ENCODE results near the gene FBXO31.

The FBXO31 gene

GRCh38 chr16:87304951-87305350, 78.6 kb downstream of the FBXO31 start:
- peaks cover 30% of the 10 kb centered on the region for H3K4me1 ChIP-seq
- H3K4me2 ChIP-seq = peak overlapping the region; percentile 69
- H3K9me3 ChIP-seq = peaks cover 11% of the 10 kb centered on the region
- H3K4me3 ChIP-seq = no peak overlapping the region
- H3K27me3 ChIP-seq = no peaks in the 10 kb centered on the region
- no peak overlapping the region for H3K9ac ChIP-seq
- 0 out of 2 replicates have a peak, but pooled peaks cover 8% of the 10 kb centered on the region for H3K36me3 ChIP-seq
- H3K27ac ChIP-seq = no peak overlapping the region
- TF ChIP-seq Cebpa-rat (IDR thresholded peaks at IDR 0.05) = no peak
- no peaks in the 10 kb centered on the region for H4K20me1 ChIP-seq

DNA sequence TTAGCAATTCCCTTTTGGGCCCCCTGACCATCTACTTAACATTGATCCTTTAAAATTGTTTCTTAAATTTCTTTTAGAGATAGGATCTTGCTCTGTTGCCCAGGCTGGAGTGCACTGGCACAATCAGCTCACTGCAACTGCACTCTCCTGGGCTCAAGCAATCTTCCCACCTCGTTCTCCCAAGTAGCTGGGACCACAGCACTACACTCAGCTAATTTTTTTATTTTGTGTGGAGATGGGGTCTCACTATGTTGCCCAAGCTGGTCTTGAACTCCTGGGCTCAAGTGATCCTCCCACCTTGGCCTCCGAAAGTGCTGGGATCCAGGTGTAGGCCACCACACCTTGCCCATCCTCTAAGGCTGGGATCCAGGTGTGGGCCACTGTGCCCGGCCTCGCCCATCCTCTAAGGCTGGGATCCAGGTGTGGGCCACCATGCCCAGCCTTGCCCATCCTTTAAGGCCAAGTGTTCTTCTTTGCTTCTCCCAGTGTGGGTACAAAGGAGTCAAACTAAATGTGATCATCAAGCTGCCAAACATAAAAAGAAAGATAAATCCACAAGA, 79.5 kb downstream of the FBXO31 start:
- Histone ChIP-seq H3K9ac (no peak overlapping the region), H3K27ac (peak overlapping the region; percentile 60), H3K9me3 (peaks cover 11% of the 10 kb centered on the region), H3K4me2 (peak overlapping the region; percentile 69), H3K27me3 (no peaks in the 10 kb centered on the region), H3K4me3 (no peak overlapping the region), H4K20me1 (no peaks in the 10 kb centered on the region), H3K36me3 (0 out of 2 replicates have a peak, but pooled peaks cover 8% of the 10 kb centered on the region), H3K4me1 (peaks cover 34% of the 10 kb centered on the region)
- TF ChIP-seq Cebpa-rat (IDR thresholded peaks at IDR 0.05) = no peak

DNA sequence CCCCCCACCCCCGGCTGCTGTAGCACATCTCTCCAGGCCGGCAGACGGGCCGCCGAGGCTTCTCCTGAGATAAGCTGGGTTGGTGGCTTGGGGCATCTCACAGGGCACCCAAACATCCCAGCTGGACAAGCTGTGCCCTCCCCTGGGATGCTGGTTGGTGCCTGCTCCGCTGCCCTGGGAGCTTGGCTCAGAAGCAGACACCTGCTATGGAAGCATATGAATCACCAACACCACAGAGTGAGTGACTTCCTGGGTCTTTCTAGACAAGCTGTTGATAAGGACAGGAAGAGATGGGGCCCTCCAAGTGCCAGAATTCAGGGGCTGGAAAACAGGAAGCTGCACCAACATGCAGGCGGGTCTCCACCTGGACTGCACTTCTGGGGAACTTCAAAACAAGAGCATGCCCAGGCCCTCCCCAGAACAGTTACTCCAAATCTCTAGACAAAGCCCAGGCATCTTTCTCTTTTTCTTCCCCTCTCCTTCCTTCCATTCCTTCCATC, 80.1 kb downstream of the FBXO31 start:
- 0 out of 2 replicates have a peak, but pooled peaks cover 6% of the 10 kb centered on the region for H3K36me3 ChIP-seq
- peak overlapping the region; percentile 16; the same call in 1 of the 2 replicates for H3K9ac ChIP-seq
- H3K4me2 ChIP-seq = peak overlapping the region; percentile 69
- H3K27me3 ChIP-seq = no peaks in the 10 kb centered on the region
- H3K4me3 ChIP-seq = no peak overlapping the region
- peaks cover 34% of the 10 kb centered on the region for H3K4me1 ChIP-seq
- no peak for TF ChIP-seq Cebpa-rat (IDR thresholded peaks at IDR 0.05)
- H3K9me3 ChIP-seq = peaks cover 8% of the 10 kb centered on the region
- no peaks in the 10 kb centered on the region for H4K20me1 ChIP-seq
- H3K27ac ChIP-seq = peak overlapping the region; percentile 60

DNA sequence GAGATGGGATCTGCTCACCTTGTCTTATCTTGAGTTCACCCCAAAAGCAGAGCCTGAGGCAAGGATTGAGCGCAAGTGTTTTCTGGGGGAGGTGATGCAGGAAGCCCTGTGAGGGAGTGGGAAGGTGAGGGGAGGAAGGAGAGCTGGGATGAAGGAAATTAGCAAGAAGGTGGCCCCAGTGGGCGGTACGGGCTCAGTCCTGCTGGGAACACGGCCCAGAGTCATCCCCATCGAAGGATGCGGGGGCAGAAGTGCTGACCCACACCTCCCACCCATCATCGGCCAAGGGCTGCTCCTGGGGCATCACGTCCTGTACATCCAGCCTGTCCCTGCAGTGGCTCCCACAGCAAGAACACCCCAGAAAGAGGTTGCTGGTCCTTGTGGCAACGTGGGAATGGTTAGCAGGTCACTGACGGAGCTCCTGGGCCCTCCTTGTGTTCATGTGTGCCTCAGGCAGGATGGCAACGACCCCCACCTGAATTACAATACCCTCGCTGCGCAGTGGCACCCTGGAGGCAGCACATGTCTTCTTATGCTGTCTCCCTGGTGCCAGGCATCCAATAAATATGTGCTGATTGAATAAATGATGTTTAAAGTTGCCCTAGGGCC, 84.6 kb downstream of the FBXO31 start:
- H3K27me3 ChIP-seq = no peaks in the 10 kb centered on the region
- no peak overlapping the region for H3K4me2 ChIP-seq
- H3K9ac ChIP-seq = no peak overlapping the region
- no peaks in the 10 kb centered on the region for H4K20me1 ChIP-seq
- no peaks in the 10 kb centered on the region for H3K36me3 ChIP-seq
- no peak overlapping the region for H3K4me3 ChIP-seq
- H3K4me1 ChIP-seq = peaks cover 48% of the 10 kb centered on the region
- no peaks in the 10 kb centered on the region for H3K9me3 ChIP-seq
- TF ChIP-seq Cebpa-rat (IDR thresholded peaks at IDR 0.05) = no peak
- H3K27ac ChIP-seq = no peak overlapping the region

GRCh38 chr16:87297918-87298631, 85.5 kb downstream of the FBXO31 start:
- H3K27me3 ChIP-seq = no peaks in the 10 kb centered on the region
- peak overlapping the region; percentile 23; the same call in 1 of the 2 replicates for H3K27ac ChIP-seq
- no peak overlapping the region for H3K9ac ChIP-seq
- peak overlapping the region; percentile 50; the same call in 1 of the 2 replicates for H3K4me2 ChIP-seq
- H3K4me3 ChIP-seq = no peak overlapping the region
- no peaks in the 10 kb centered on the region for H4K20me1 ChIP-seq
- peaks cover 44% of the 10 kb centered on the region for H3K4me1 ChIP-seq
- no peaks in the 10 kb centered on the region for H3K9me3 ChIP-seq
- H3K36me3 ChIP-seq = no peaks in the 10 kb centered on the region
- TF ChIP-seq Cebpa-rat (IDR thresholded peaks at IDR 0.05) = no peak

- no peaks in the 10 kb centered on the region for H4K20me1 ChIP-seq
Measured at GRCh38 chr16:87297407-87297806, 86.2 kb downstream of the FBXO31 start.

DNA sequence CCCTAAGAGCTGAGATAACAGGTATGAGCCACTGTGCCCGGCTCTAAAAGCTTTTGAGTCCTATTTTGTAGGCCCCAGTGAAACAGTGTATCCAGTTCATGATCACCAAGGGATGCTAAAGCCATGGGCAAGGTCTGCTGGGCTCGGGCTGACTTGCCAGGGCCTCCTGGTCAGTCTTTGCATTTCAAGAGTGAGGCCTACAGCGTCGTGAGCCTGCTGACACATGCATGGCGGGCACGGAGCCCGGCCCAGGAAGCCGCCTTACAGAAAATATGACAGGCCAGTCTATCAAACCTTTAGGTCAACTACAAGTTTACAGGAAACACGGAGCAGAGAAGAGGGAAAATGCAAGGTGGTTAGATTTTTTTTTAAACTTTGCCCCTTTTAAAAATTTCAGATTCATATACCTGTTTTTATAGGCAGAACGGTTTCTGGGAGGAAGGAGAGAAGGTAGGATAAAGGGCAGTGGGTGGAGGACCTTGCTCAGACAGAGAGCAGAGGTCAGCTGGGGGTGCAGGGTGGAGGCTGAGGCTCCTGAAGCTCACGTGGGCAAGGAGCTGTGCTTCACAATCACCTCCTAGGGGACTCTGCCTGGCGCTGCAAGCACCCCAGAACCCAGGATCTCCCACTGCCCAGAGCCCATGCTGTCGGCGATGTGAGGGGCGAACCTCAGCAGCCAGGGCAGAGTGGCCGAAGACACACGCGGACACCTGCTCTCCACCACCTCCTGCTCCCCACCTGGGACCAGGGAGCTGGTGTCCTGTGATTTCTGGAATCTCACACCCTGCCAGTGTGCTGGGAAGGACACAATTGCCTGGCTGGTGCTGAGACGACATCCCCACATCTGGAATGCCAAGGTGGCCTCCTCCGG, 87.7 kb downstream of the FBXO31 start:
- Histone ChIP-seq H3K27me3 (no peaks in the 10 kb centered on the region), H4K20me1 (no peaks in the 10 kb centered on the region), H3K4me1 (peaks cover 45% of the 10 kb centered on the region), H3K36me3 (peaks cover 11% of the 10 kb centered on the region; the same call in 1 of the 2 replicates), H3K4me2 (peak overlapping the region; percentile 50), H3K27ac (peak overlapping the region; percentile 55), H3K4me3 (no peak overlapping the region), H3K9ac (no peak overlapping the region), H3K9me3 (peaks cover 14% of the 10 kb centered on the region)
- TF ChIP-seq Cebpa-rat (IDR thresholded peaks at IDR 0.05) = no peak

More at GRCh38 chr16:87297407-87297806, 86.2 kb downstream of the FBXO31 start:
- no peak overlapping the region for H3K9ac ChIP-seq
- no peak overlapping the region for H3K4me3 ChIP-seq
- peak overlapping the region; percentile 50; the same call in 1 of the 2 replicates for H3K4me2 ChIP-seq
- peak overlapping the region; percentile 23; the same call in 1 of the 2 replicates for H3K27ac ChIP-seq
- TF ChIP-seq Cebpa-rat (IDR thresholded peaks at IDR 0.05) = no peak
- H3K9me3 ChIP-seq = peaks cover 1% of the 10 kb centered on the region
- 0 out of 2 replicates have a peak, but pooled peaks cover under 1% of the 10 kb centered on the region for H3K36me3 ChIP-seq
- no peaks in the 10 kb centered on the region for H3K27me3 ChIP-seq
- peaks cover 45% of the 10 kb centered on the region for H3K4me1 ChIP-seq

- Histone ChIP-seq H3K4me2 (no peak overlapping the region), H3K4me3 (no peak overlapping the region), H4K20me1 (no peaks in the 10 kb centered on the region), H3K36me3 (peaks cover 11% of the 10 kb centered on the region; the same call in 1 of the 2 replicates), H3K9ac (no peak overlapping the region), H3K27ac (no peak overlapping the region), H3K4me1 (peaks cover 43% of the 10 kb centered on the region), H3K9me3 (peaks cover 14% of the 10 kb centered on the region), H3K27me3 (no peaks in the 10 kb centered on the region)
- TF ChIP-seq Cebpa-rat (IDR thresholded peaks at IDR 0.05) = no peak
Measured at GRCh38 chr16:87295259-87295658, 88.3 kb downstream of the FBXO31 start.

DNA sequence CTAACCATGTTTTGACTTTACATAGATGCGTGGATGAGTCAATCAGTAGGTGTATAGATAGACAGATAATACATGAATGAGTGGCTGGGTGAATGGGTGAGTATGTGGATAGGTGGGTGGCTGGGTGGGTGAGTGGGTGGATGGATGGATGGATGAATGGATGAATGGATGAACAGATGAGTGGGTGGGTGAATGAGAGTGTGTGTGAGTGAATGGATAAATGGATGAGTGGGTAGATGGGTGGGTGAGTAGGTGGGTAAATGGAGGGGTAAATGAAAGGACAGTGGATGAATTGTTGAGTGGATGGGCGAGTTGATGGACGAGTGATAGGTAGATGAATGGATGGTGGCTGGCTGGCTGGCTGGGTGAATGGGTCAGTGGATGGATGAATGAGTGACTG, 89.6 kb downstream of the FBXO31 start:
- no peak overlapping the region for H3K4me3 ChIP-seq
- H3K4me1 ChIP-seq = peaks cover 36% of the 10 kb centered on the region
- H3K27me3 ChIP-seq = no peaks in the 10 kb centered on the region
- no peak overlapping the region for H3K4me2 ChIP-seq
- H3K9me3 ChIP-seq = peaks cover 14% of the 10 kb centered on the region
- H3K36me3 ChIP-seq = peaks cover 11% of the 10 kb centered on the region; the same call in 1 of the 2 replicates
- no peak overlapping the region for H3K9ac ChIP-seq
- TF ChIP-seq Cebpa-rat (IDR thresholded peaks at IDR 0.05) = no peak
- H3K27ac ChIP-seq = no peak overlapping the region
- no peaks in the 10 kb centered on the region for H4K20me1 ChIP-seq
